Pancreas (tissue), 10 donors: ENCODE data around the gene LCE2D. TPM values are rescaled to one million over a fixed set of nuclear protein-coding genes. Genes with fewer than 3 reads are reported as not detected.
"Not testable (repeated sequence)": the region's sequence is repeated elsewhere in the genome, so short reads cannot be mapped to it uniquely, and the experiment has no call there.

ENCODE experiments used
- ATAC-seq, 4 donors: fragments of 200-7000 bp; cut with Tn5 transposase; one replicate each; pipeline versions ENCODE4 v1.8.0 to v1.9.1; 2020; ENCODE audit warnings: mild to moderate bottlenecking in 4 of 4, moderate library complexity in 4 of 4
- DNase-seq, 6 donors: peaks; one replicate each; pipeline ENCODE4 v3.0.0-alpha.2; 2020
- FAIRE-seq: peaks from 2 replicates; lab custom pipeline; 2012; peaks lifted over from hg19 to GRCh38; lab: Jason Lieb, UNC
- H3K27ac ChIP-seq, 4 donors: fragments of 200-600 bp; sonication (generic); 1 replicate in 3 of 4; 2 replicates in 1 of 4; pipeline versions ENCODE4 v1.5.0 to v1.8.0; 2020
- H3K27me3 ChIP-seq, 4 donors: fragments of 200-600 bp; one replicate each; pipeline ENCODE4 v1.8.0; 2021
- H3K36me3 ChIP-seq, 3 donors: fragments of 200-600 bp; sonication (generic) in 1 of 3; one replicate each; pipeline versions ENCODE4 v1.5.0 to v1.8.0; 2020 to 2021
- H3K4me1 ChIP-seq, 3 donors: fragments of 200-600 bp; one replicate each; pipeline ENCODE4 v1.8.0; 2021
- H3K4me3 ChIP-seq, 4 donors: fragments of 200-600 bp; sonication (generic) in 2 of 4; one replicate each; pipeline versions ENCODE4 v1.5.0 to v1.8.0; 2020 to 2021
- H3K9me3 ChIP-seq, 4 donors: fragments of 200-600 bp; one replicate each; pipeline ENCODE4 v1.8.0; 2021
- WGBS, 2 donors: extraction: QIAGEN DNeasy Blood & Tissue Kit; methylation state at CpG; one replicate each; pipeline ENCODE4 v1.1.7; 2013; 5-methylcytosine and 5-hydroxymethylcytosine counted together
- intact Hi-C, 3 donors: fragments of 100-400 bp; cut with DNase I; formaldehyde crosslinking; loops; one replicate each; pipeline versions ENCODE4 v1.11.1 to v1.14.2; 2022
- polyA plus RNA-seq, 2 donors: library from polyadenylated mRNA; stranded (reverse); fragments of 200-250 nt; gene quantifications; one replicate each; pipeline ENCODE4 v1.2.3, GENCODE V29; 2013
- total RNA-seq, 6 donors: library from RNA; stranded (reverse); fragmentation: NEBNext Ultra II Directional in 4 of 6; extraction: Animal tissue kit (Norgen Biotek cat#: 25700) in 4 of 6; gene quantifications; one replicate each; pipeline versions ENCODE4 v1.2.1 to v1.2.4, GENCODE V29; 2021 to 2023
- TF ChIP-seq, protein P1 (sequence below), 4 donors: fragments of 200-600 bp; sonication (generic) in 3 of 4; IDR thresholded peaks; one replicate each; pipeline versions ENCODE4 v1.5.0 to v1.8.0; 2021; ENCODE audit warnings: antibody characterized with exemption in 4 of 4
- donor health status: healthy with polysubstance abuse.
- donor health status: DM: no; HTN: no; CAD: no; lungs with moderate emphysema.
- donor health status: DM: no; HTN: no; CAD: no.
- donor health status: control.
- donor health status: control.
- donor health status: Bipolar disorder and iron deficiency.
- donor health status: DM: yes; HTN: yes; CAD: no.
- donor health status: DM: no; HTN: no; CAD: no.
- donor health status: DM: no; HTN: no; CAD: no.
- donor health status: DM: yes; HTN: yes; CAD: no.

The LCE2D gene
- total and polyA plus RNA-seq, 8 donors = not detected

DNA sequence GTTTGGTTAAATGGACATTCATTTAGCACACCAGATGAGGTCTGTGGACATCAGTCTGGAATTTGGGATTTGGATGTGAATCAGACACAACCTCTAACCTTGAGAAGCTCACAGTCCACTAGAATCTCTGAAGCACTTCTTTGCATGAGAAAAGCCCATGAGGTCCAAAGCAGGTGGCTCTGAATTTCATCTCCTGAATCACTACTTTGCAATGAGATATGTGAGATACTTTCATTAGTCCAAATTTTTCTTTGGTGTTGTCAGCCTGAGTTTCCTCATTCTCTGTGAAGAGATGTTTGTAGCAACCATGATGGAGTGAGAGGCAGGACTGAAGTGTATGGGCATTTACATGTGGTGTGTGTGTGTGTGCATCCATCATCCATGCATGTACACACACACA is 16.5 kb upstream of the LCE2D start:
- TF ChIP-seq, protein P1, sequence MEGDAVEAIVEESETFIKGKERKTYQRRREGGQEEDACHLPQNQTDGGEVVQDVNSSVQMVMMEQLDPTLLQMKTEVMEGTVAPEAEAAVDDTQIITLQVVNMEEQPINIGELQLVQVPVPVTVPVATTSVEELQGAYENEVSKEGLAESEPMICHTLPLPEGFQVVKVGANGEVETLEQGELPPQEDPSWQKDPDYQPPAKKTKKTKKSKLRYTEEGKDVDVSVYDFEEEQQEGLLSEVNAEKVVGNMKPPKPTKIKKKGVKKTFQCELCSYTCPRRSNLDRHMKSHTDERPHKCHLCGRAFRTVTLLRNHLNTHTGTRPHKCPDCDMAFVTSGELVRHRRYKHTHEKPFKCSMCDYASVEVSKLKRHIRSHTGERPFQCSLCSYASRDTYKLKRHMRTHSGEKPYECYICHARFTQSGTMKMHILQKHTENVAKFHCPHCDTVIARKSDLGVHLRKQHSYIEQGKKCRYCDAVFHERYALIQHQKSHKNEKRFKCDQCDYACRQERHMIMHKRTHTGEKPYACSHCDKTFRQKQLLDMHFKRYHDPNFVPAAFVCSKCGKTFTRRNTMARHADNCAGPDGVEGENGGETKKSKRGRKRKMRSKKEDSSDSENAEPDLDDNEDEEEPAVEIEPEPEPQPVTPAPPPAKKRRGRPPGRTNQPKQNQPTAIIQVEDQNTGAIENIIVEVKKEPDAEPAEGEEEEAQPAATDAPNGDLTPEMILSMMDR (IDR thresholded peaks at IDR 0.05) = no peak
- Histone ChIP-seq H3K4me3 (no peak overlapping the region), H3K9me3 (no peaks in the 10 kb centered on the region), H3K36me3 (no peaks in the 10 kb centered on the region), H3K4me1 (no peaks in the 10 kb centered on the region), H3K27me3 (peaks cover 0 to 4% (median 0%) of the 10 kb centered on the region in 4 donors), H3K27ac (no peak overlapping the region)
- ATAC-seq (no peak), FAIRE-seq (no peak), DNase-seq (no peak)
- intact Hi-C loops = no loop called here

DNA sequence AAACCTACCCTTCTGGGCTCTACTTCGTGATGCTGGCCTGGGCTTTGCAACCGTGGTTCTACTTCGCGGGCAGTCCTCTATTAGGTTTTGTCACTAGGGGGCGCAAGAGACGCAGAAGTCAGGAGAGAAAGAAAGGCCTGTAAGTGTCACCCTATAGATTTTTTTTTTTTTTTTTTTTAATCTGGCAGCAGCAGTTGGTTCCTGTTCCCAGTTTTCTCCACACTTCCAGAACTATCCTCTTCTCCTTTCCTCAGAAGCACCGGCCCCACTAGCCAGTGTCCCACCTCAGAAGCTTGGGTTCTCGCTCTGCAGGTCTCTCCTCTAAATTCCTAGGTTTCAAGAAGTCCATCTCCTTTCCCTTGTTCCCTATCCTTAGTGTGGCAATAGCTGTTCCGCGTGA is 9.1 kb upstream of the LCE2D start:
- Histone ChIP-seq H3K36me3 (no peaks in the 10 kb centered on the region), H3K27me3 (no peaks in the 10 kb centered on the region), H3K9me3 (no peaks in the 10 kb centered on the region), H3K4me3 (no peak overlapping the region), H3K27ac (no peak overlapping the region), H3K4me1 (no peaks in the 10 kb centered on the region)
- intact Hi-C loops = no loop called here
- ATAC-seq (peak in 3 of 4 donors; percentile 55 to 59 (median 55)), DNase-seq (peak in 5 of 6 donors; percentile 18 to 64 (median 29)), FAIRE-seq (no peak)
- TF ChIP-seq, protein P1 (IDR thresholded peaks at IDR 0.05) = peak in 3 of 4 donors; percentile 45 to 67 (median 45)
- 27 to 30% methylated on average over 10 of the region's 10 CpGs for WGBS, 2 donors

DNA sequence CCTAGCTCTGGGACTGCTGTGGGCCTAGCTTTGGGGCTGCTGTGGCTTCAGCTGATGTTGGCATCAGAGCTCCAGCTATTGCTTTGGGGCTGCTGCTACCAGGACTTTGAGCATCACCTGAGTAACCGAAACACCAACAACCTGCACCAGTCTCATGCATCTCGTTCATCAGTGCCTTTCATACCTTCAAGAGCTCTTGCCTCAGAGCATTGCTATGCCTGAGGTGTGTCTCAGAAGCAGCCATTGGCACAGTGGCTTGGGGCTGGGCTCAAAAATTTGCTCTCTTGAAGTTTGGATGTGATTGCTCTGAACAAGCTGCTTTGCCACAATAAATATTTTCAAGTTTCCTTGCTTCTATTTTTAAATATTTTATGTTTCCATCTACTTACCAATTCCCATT is 6.7 kb upstream of the LCE2D start:
- Histone ChIP-seq H3K27ac (no peak overlapping the region), H3K9me3 (no peaks in the 10 kb centered on the region), H3K4me1 (no peaks in the 10 kb centered on the region), H3K4me3 (no peak overlapping the region), H3K36me3 (no peaks in the 10 kb centered on the region), H3K27me3 (no peaks in the 10 kb centered on the region)
- 42 to 48% methylated on average over 2 of the region's 2 CpGs for WGBS, 2 donors
- FAIRE-seq (no peak), ATAC-seq (no peak), DNase-seq (no peak)
- TF ChIP-seq, protein P1 (IDR thresholded peaks at IDR 0.05) = no peak
- intact Hi-C loops = no loop called here

DNA sequence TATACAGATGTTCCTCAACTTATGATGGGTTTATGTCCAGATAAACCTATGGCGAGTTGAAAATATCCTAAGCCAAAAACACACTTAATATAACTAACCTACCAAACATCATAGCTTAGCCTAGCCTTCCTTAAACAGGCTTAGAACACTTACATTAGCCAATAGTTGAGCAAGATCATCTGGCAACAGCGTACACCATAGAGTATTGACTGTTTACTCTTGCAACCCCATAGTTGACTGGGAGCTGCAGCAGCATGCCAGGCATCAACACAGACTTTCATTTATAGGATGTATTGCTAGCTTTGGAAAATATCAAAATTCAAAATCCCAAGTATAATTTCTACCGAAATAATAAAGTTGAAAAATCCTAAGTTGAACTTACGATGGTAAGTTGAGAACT is 5.5 kb upstream of the LCE2D start:
- no peak for FAIRE-seq

DNA sequence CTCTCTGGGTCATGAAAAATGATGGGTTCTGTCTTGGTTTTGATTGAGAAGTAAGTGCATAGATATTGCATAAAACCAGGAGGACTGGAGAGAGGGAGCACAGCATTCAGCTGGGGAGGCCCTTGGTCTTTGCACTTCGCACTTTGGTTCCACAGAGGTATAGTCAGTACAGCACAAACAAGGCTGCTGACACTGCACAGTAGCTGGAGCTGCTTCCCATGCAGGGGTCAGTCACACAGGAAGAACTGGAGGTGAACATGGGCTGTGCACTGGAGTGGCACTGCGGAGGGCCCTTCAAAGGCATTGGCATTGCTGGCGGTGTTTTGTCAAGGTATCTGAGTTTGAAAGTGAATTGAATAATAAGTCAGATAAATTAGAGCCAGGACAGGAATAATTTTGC is 4.5 kb upstream of the LCE2D start:
- Histone ChIP-seq H3K4me3 (no peak overlapping the region), H3K36me3 (no peaks in the 10 kb centered on the region), H3K27ac (no peak overlapping the region), H3K9me3 (no peaks in the 10 kb centered on the region), H3K27me3 (no peaks in the 10 kb centered on the region), H3K4me1 (no peaks in the 10 kb centered on the region)
- 92% methylated on average over 3 of the region's 3 CpGs for WGBS, 2 donors
- TF ChIP-seq, protein P1 (IDR thresholded peaks at IDR 0.05) = no peak
- no peak for ATAC-seq
- FAIRE-seq = no peak
- intact Hi-C loops = no loop called here
- no peak for DNase-seq

More for the DNA sequence above, 5.5 kb upstream of the LCE2D start:
- H3K9me3 ChIP-seq = no peaks in the 10 kb centered on the region
- 68 to 78% methylated on average over 4 of the region's 4 CpGs for WGBS, 2 donors
- no peak for ATAC-seq
- H3K36me3 ChIP-seq = no peaks in the 10 kb centered on the region
- no peaks in the 10 kb centered on the region for H3K4me1 ChIP-seq
- H3K4me3 ChIP-seq = no peak overlapping the region
- TF ChIP-seq, protein P1 (IDR thresholded peaks at IDR 0.05) = no peak
- intact Hi-C loops = no loop called here
- H3K27ac ChIP-seq = no peak overlapping the region
- H3K27me3 ChIP-seq = no peaks in the 10 kb centered on the region
- DNase-seq = no peak

DNA sequence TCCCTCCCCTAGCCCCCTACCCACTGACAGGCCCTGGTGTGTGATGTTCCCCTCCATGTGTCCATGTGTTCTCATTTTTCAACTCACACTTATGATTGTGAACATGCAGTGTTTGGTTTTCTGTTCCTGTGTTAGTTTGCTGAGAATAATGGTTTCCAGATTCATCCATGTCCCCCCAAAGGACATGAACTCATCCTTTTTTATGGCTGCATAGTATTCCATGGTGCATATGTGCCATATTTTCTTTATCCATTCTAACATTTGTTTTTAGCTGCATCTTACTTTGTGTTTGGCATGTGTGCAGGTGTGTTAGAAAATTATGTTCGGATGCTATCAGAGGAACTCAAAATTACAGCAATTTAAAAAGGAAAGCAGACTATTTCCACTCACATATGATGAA is 3.0 kb downstream of the LCE2D start:
- FAIRE-seq, intact Hi-C loops, H3K36me3 ChIP-seq, H3K4me1 ChIP-seq, ATAC-seq, H3K9me3 ChIP-seq, H3K4me3 ChIP-seq, DNase-seq, H3K27me3 ChIP-seq, H3K27ac ChIP-seq: not testable (repeated sequence)
- 72 to 77% methylated on average over 1 of the region's 1 CpG for WGBS, 2 donors
